ENCODE measurements around the gene POLR2B.

The POLR2B gene

DNA sequence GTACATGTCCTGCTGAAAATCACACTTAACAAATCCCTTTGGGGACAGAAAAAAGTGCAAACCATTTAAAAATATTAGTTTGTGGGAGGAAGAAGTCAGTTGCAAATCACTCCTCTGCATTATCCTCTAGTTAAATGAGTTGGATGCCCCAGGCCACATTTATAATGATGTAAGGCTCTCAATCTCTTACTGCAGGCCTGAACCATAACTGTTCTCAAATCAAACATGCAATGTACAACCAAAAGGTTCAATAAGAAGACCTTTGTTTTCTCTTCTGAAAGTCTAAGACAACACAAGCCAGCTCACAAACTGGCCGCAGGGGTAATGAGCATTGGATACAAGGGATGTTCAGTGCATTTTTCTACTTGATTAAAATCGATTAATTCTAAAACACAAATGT, 91.8 kb downstream of the POLR2B start:
- TF ChIP-seq, protein P1, sequence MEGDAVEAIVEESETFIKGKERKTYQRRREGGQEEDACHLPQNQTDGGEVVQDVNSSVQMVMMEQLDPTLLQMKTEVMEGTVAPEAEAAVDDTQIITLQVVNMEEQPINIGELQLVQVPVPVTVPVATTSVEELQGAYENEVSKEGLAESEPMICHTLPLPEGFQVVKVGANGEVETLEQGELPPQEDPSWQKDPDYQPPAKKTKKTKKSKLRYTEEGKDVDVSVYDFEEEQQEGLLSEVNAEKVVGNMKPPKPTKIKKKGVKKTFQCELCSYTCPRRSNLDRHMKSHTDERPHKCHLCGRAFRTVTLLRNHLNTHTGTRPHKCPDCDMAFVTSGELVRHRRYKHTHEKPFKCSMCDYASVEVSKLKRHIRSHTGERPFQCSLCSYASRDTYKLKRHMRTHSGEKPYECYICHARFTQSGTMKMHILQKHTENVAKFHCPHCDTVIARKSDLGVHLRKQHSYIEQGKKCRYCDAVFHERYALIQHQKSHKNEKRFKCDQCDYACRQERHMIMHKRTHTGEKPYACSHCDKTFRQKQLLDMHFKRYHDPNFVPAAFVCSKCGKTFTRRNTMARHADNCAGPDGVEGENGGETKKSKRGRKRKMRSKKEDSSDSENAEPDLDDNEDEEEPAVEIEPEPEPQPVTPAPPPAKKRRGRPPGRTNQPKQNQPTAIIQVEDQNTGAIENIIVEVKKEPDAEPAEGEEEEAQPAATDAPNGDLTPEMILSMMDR (IDR thresholded peaks at IDR 0.05; ENCODE audit: insufficient read depth, low read length, missing control alignments), result no peak
- CTCF ChIA-PET, result interaction anchor here (2.1 kb wide), 1 partner anchor 93 kb away, joined by 4 read pairs; no protein-coding TSS in a partner anchor
- H3K4me3 ChIP-seq (ENCODE audit: low read depth, low read length), result no peak overlapping the region
- no peak for DNase-seq (ENCODE audit: low read depth, low spot score)
- POLR2A ChIA-PET, result no interaction called here

DNA sequence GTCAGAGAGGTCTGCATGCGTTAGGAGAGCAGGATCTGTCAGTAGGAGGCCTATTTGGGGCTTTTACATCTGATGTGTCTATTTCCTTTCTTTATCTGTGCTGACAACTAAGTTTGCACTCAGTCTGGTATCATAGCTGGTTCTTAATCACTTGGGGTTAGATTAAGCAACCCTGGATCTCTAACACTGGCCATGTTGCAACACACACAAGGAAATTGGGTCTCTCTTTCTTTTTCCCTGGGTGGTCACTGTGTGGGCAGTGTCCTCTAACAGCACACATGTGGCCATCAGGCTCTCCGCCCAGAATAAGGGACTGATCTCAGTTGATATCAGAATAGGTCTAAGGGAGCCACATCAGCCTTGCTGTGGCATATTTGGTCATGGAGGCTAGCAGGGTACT, 92.6 kb downstream of the POLR2B start:
- TF ChIP-seq, protein P1 (IDR thresholded peaks at IDR 0.05; ENCODE audit: insufficient read depth, low read length, missing control alignments), result no peak
- no peak for DNase-seq (ENCODE audit: low read depth, low spot score)
- H3K4me3 ChIP-seq (ENCODE audit: low read depth, low read length), result no peak overlapping the region
- POLR2A ChIA-PET, result interaction anchor here (0.5 kb wide), 1 partner anchor 51 kb away, joined by 3 read pairs; no protein-coding TSS in a partner anchor
- CTCF ChIA-PET, result interaction anchor here (1.5 to 1.7 kb wide), 3 partner anchors 33 to 92 kb away, joined by 5 to 7 read pairs (median 6); no protein-coding TSS in a partner anchor

DNA sequence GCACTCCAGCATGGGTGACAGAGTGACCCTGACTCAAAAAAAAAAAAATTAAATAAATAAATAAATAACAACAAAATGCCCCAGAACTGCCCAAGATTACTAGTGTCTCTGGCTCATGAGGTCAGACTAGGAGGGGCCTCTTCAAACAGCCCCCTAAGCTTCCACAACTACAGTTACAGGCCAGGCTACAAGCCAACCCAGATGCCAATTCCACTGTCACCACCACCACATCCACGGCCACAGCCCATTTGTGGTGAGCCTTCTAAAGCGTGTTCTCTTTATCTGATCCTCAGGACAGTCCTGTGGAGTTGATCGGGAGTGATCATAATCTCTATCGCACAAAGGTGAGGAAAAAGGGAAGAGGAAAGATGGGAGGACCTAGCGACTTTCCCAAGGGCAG, 94.9 kb downstream of the POLR2B start:
- ChIA-PET CTCF (interaction anchor here (1.0 to 2.3 kb wide), 4 partner anchors 16 to 75 kb away, joined by 3 to 9 read pairs (median 3); no protein-coding TSS in a partner anchor), POLR2A (no interaction called here)
- DNase-seq (ENCODE audit: low read depth, low spot score), result no peak
- TF ChIP-seq, protein P1 (IDR thresholded peaks at IDR 0.05; ENCODE audit: insufficient read depth, low read length, missing control alignments), result no peak
- no peak overlapping the region for H3K4me3 ChIP-seq (ENCODE audit: low read depth, low read length)

DNA sequence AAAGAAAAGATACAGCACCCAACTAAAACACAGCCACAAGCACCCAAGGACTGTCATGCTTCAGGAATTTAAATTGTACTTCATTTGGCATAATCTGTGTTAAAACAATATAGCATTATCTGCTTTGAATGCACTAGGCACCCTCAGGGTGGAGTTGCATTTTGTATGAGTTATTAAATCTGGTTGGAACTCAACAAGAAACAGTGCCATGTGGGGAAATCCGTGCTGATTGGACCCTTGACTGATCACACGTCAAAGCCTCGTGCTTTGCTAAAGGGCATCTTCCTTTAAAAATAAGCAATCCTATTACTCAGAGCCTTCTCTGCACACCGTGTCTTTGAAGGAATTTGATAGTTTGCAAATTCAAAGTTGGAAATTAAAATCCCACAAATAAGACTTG, 96.0 kb downstream of the POLR2B start:
- ChIA-PET CTCF (interaction anchor here (1.0 to 2.3 kb wide), 4 partner anchors 26 to 89 kb away, joined by 4 to 10 read pairs (median 7); no protein-coding TSS in a partner anchor), POLR2A (interaction anchor here (1.2 to 1.6 kb wide), 3 partner anchors 9 to 31 kb away, joined by 3 to 5 read pairs (median 3); no protein-coding TSS in a partner anchor)
- TF ChIP-seq, protein P1 (IDR thresholded peaks at IDR 0.05; ENCODE audit: insufficient read depth, low read length, missing control alignments), result no peak
- no peak overlapping the region for H3K4me3 ChIP-seq (ENCODE audit: low read depth, low read length)
- DNase-seq (ENCODE audit: low read depth, low spot score), result peak; percentile 73

DNA sequence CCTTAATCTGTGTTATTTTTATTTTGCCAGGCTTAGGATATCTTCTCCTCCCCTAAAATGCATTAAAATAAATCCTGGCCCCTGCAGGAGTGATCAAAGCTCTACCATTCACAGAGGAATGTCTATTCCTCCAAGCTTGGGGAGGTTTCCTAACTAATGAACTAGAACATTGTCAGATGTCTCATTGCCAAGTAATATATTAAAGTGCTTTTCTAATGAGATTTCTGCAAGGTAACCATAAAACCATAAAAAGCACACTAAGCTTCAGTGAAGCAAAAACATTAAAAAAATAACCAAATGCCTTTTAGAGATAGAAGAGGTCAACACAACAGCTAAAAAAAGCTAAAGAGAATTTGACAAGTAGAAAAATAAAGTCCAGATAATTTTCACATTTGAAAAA, 96.7 kb downstream of the POLR2B start:
- no peak for DNase-seq (ENCODE audit: low read depth, low spot score)
- POLR2A ChIA-PET, result interaction anchor here (1.2 to 1.6 kb wide), 3 partner anchors 10 to 32 kb away, joined by 3 to 5 read pairs (median 3); no protein-coding TSS in a partner anchor
- CTCF ChIA-PET, result interaction anchor here (1.0 to 2.3 kb wide), 6 partner anchors 13 to 88 kb away, joined by 3 to 10 read pairs (median 4); no protein-coding TSS in a partner anchor
- no peak overlapping the region for H3K4me3 ChIP-seq (ENCODE audit: low read depth, low read length)
- TF ChIP-seq, protein P1 (IDR thresholded peaks at IDR 0.05; ENCODE audit: insufficient read depth, low read length, missing control alignments), result no peak

DNA sequence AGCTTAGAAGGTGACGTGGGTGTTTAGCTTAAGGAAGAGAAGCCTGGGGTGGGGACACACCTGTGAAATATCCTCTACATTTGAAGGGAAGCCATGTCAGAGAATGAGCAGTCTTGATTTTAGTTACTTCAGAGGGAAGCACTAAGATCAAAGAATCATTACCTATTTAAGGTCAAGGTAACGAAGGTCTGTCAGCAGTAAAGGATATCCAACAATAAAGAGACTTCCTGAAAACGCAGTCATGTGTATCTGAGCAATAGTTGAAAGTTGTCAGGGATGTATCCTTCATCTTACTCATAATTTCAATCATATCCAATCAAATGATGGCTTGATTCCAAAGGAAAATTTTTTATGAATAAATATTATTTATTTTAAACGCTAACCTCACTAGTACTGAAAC, 98.0 kb downstream of the POLR2B start:
- DNase-seq (ENCODE audit: low read depth, low spot score), result no peak
- CTCF ChIA-PET, result interaction anchor here (1.9 kb wide), 1 partner anchor 24 kb away, joined by 5 read pairs; no protein-coding TSS in a partner anchor
- POLR2A ChIA-PET, result no interaction called here
- TF ChIP-seq, protein P1 (IDR thresholded peaks at IDR 0.05; ENCODE audit: insufficient read depth, low read length, missing control alignments), result no peak
- H3K4me3 ChIP-seq (ENCODE audit: low read depth, low read length), result no peak overlapping the region

All from AG04449 (cell line).